Occipital lobe (tissue), 3 donors: ENCODE data around the gene ZACN. TPM values are rescaled to one million over a fixed set of nuclear protein-coding genes. Genes with fewer than 3 reads are reported as not detected.

ENCODE experiments used
- DNase-seq: peaks from one replicate; lab custom pipeline; 2025; lab: John Stamatoyannopoulos, UW
- small RNA-seq: library from RNA; depleted of rRNA; stranded (forward); fragments of <200 nt; gene quantifications from one replicate; pipeline ENCODE3, GENCODE V24; 2014
- total RNA-seq: library from RNA; depleted of rRNA; stranded (reverse); fragments of >200 nt; gene quantifications from one replicate; pipeline ENCODE4 v1.2.3, GENCODE V29; 2014

Gene ZACN
- total RNA-seq, 1 donor from 2014 or later, result not detected

- no peak for DNase-seq
Observed at GRCh38 chr17:76131051-76131691, 52.2 kb downstream of the ZACN start.

DNA sequence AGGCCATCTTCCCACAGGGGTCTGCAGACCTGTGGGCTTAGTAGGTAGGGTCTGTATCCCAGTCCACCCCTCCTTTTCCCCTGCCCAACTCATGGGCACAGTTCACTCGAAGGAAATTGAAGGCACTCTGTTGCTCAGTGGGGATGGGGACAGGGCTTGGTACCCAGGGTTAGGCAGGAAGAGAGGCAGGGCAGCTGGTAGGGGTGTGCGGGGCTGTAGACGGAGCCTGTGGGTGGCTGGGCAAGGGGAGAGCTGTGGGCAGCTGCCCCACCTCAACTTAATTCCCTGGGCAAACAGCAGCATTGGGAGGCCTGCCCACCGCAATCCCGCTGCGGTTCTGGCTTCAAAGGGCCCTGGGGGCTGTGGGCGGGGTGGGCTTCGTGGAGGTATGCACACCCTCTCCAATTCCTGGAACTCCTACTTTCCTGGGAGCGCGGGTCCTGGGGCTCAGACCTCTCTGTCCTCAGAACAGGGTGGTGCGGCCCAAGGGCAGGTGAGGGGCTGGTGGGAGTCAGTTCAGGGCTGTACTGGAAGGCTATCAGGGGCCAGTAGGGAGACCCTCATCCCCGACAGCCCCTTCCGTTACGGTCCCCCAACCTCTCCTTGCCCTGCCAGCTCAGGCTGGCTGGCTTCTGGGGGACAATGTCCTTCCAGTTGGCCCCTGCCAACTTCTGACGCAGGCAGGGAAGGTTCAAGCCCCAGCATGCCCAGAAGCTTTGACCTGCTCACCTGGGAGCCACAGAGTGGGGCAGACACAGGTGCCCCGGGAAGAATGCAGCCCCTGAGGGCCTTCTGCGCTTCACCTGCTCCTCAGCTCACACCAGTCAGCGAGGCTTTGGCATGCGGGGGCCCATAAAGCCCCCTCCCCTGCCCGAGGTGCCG lies 53.0 kb downstream of the ZACN start:
- DNase-seq, result no peak

Small RNA genes within 50 kb of the gene (small RNA-seq; reads per million reads assigned to genes)
- gene MIR6868, result 0.67 reads per million, percentile 61 among the genes with 10 or more reads in this experiment

Other genes with a start within 250 kb of the ZACN start
- gene UNC13D, start 234.8 kb upstream of the ZACN start, total RNA-seq, result 1.1 TPM
- 25.9 TPM for gene WBP2, start 223.8 kb upstream of the ZACN start, total RNA-seq
- gene TRIM47, start 200.6 kb upstream of the ZACN start, total RNA-seq, result 12.3 TPM
- gene TRIM65, start 182.2 kb upstream of the ZACN start, total RNA-seq, result 11.9 TPM
- 30.7 TPM for gene MRPL38, start 174.3 kb upstream of the ZACN start, total RNA-seq
- gene FBF1, start 138.1 kb upstream of the ZACN start, total RNA-seq, result 10.1 TPM
- 94.1 TPM for gene ACOX1, start 100.0 kb upstream of the ZACN start, total RNA-seq
- gene TEN1, start 99.9 kb upstream of the ZACN start, total RNA-seq, result 7.3 TPM
- 0.78 TPM for gene CDK3, start 78.3 kb upstream of the ZACN start, total RNA-seq
- not detected for gene EVPL, start 51.9 kb upstream of the ZACN start, total RNA-seq
- 17.0 TPM for gene SRP68, start 6.7 kb upstream of the ZACN start, total RNA-seq
- not detected for gene GALR2, start 4.4 kb upstream of the ZACN start, total RNA-seq
- gene EXOC7, start 24.6 kb downstream of the ZACN start, total RNA-seq, result 93.3 TPM
- 4.5 TPM for gene FOXJ1, start 62.1 kb downstream of the ZACN start, total RNA-seq
- gene RNF157, start 161.3 kb downstream of the ZACN start, total RNA-seq, result 17.5 TPM
- gene UBALD2, start 186.2 kb downstream of the ZACN start, total RNA-seq, result 2.8 TPM
- 6.1 TPM for gene QRICH2, start 229.1 kb downstream of the ZACN start, total RNA-seq